Adrenal gland (tissue), 5 donors: ENCODE measurements around the gene NKTR.

ENCODE experiments used
- CTCF ChIP-seq, 6 experiments: fragments of 450-650 bp in 4 of 6; fragments of 200-600 bp in 2 of 6; sonication (generic) in 1 of 6; IDR thresholded peaks; 1 replicate in 5 of 6; 2 replicates in 1 of 6; pipeline versions ENCODE4 v1.5.1 to v1.8.0; 2016 to 2021; ENCODE audit warnings: antibody characterized with exemption in 6 of 6, mild to moderate bottlenecking in 2 of 6, moderate library complexity in 1 of 6
- POLR2A ChIP-seq, 2 donors: fragments of 450-650 bp; IDR thresholded peaks; one replicate each; pipeline ENCODE4 v1.6.1; 2017; ENCODE audit warnings: antibody characterized with exemption in 2 of 2, mild to moderate bottlenecking in 2 of 2, moderate library complexity in 1 of 2
- donor health status: DM: no; HTN: no; CAD: no.

- TF ChIP-seq CTCF (IDR thresholded peaks at IDR 0.05) (no peak), POLR2A (IDR thresholded peaks at IDR 0.05) (no peak)
Observed at GRCh38 chr3:42670051-42670576, 69.6 kb downstream of the NKTR start.
